Heart left ventricle (tissue), 16 donors: ENCODE measurements around the gene EYS. TPM values are rescaled to one million over a fixed set of nuclear protein-coding genes. Genes with fewer than 3 reads are reported as not detected.

ENCODE experiments used
- ATAC-seq, 4 donors: fragments of 200-7000 bp; cut with Tn5 transposase; one replicate each; pipeline ENCODE4 v1.9.1; 2020 to 2022; ENCODE audit warnings: moderate library complexity in 4 of 4, mild to moderate bottlenecking in 3 of 4, moderate number of reproducible peaks in 1 of 4
- DNase-seq, 5 donors: peaks; one replicate each; pipeline ENCODE4 v3.0.0-alpha.2; 2020
- H3K27ac ChIP-seq, 12 donors: fragments of 200-600 bp; sonication (generic) in 4 of 12; one replicate each; pipeline versions ENCODE4 v1.5.0 to v1.8.0; 2016 to 2022; ENCODE audit warnings: mild to moderate bottlenecking in 2 of 12
- H3K27me3 ChIP-seq, 9 donors: fragments of 200-600 bp; sonication (generic) in 2 of 9; one replicate each; pipeline versions ENCODE4 v1.5.1 to v1.8.0; 2016 to 2022; ENCODE audit warnings: mild to moderate bottlenecking in 3 of 9
- H3K36me3 ChIP-seq, 9 donors: fragments of 200-600 bp; sonication (generic) in 2 of 9; one replicate each; pipeline versions ENCODE4 v1.5.0 to v1.8.0; 2018 to 2022; ENCODE audit warnings: mild to moderate bottlenecking in 2 of 9
- H3K4me1 ChIP-seq, 12 donors: fragments of 200-600 bp; sonication (generic) in 4 of 12; one replicate each; pipeline versions ENCODE4 v1.5.0 to v1.8.0; 2016 to 2022; ENCODE audit warnings: mild to moderate bottlenecking in 3 of 12
- H3K4me3 ChIP-seq, 12 donors: fragments of 200-600 bp; sonication (generic) in 4 of 12; one replicate each; pipeline versions ENCODE4 v1.5.0 to v1.8.0; 2017 to 2022; ENCODE audit warnings: mild to moderate bottlenecking in 9 of 12, moderate library complexity in 4 of 12
- H3K9me3 ChIP-seq, 12 donors: fragments of 200-600 bp; sonication (generic) in 4 of 12; one replicate each; pipeline versions ENCODE4 v1.5.0 to v1.8.0; 2016 to 2022; ENCODE audit warnings: mild to moderate bottlenecking in 1 of 12
- POLR2A ChIP-seq, 2 donors: fragments of 450-650 bp; IDR thresholded peaks; one replicate each; pipeline ENCODE4 v1.6.1; 2017; ENCODE audit warnings: antibody characterized with exemption in 2 of 2, mild to moderate bottlenecking in 2 of 2, moderate library complexity in 2 of 2
- WGBS, 4 donors: extraction: QIAGEN DNeasy Blood & Tissue Kit in 2 of 4; methylation state at CpG; one replicate each; pipeline versions ENCODE4 v1.1.5 to v1.1.7; 2013 to 2018; 5-methylcytosine and 5-hydroxymethylcytosine counted together
- intact Hi-C, 10 donors: fragments of 100-400 bp; cut with DNase I; formaldehyde crosslinking; loops; one replicate each; pipeline versions ENCODE4 v1.11.1 to v1.14.2; 2022
- polyA plus RNA-seq, 2 donors: library from polyadenylated mRNA; stranded (reverse); fragments of 200-250 nt; gene quantifications; one replicate each; pipeline ENCODE4 v1.2.3, GENCODE V29; 2013
- total RNA-seq, 9 donors: library from RNA; depleted of rRNA in 2 of 9; stranded (reverse); fragments of >200 nt in 2 of 9; fragmentation: NEBNext Ultra II Directional in 3 of 9; extraction: Animal tissue kit (Norgen Biotek cat#: 25700) in 3 of 9; gene quantifications; one replicate each; pipeline versions ENCODE4 v1.1.0 to v1.2.4, GENCODE V29; 2016 to 2023
- TF ChIP-seq, protein P1 (sequence below), 12 donors: fragments of 200-600 bp; sonication (generic) in 4 of 12; IDR thresholded peaks; one replicate each; pipeline versions ENCODE4 v1.5.0 to v1.8.0; 2018 to 2022; ENCODE audit warnings: antibody characterized with exemption in 12 of 12, mild to moderate bottlenecking in 5 of 12
- donor health status: ischemic (EF 13 %, LVEDD 7.1; RV severe dilation, severe dysfunction).
- donor health status: healthy with polysubstance abuse.
- donor health status: DM: no; HTN: yes; CAD: no.
- donor health status: DM: no; HTN: no; CAD: no.
- donor health status: ischemic (EF 25% LVEDD 6.9; RV normal size, moderate dysfunction).
- donor health status: ischemic (EF 25% LVEDD 5.7; RV mildly dilated, moderate dysfunction).
- donor health status: healthy.
- donor health status: DM: yes; HTN: yes; CAD: no.
- donor health status: ischemic (EF 35%, LVEDD 5.7; RV mildly dilated, moderate dysfunction).
- donor health status: nonischemic (EF 11% LVEDD 7.7; RV severe dilation, severe dysfunction).
- donor health status: DM: yes; HTN: yes; CAD: no.
- donor health status: PGD.
- donor health status: ischemic (EF 29% LVEDD 5.4; RV normal size, mild dysfunction).
- donor health status: nonischemic (EF 23%, LVEDD 6.1; RV moderate dilation, normal function).

EYS gene
- total and polyA plus RNA-seq, 11 donors, result 0.07 to 0.27 (median 0.08) TPM; not detected in 8

GRCh38 chr6:65248101-65248610 is 458.9 kb downstream of the EYS start:
- intact Hi-C loops, result no loop called here

GRCh38 chr6:65231616-65232015 is 475.4 kb downstream of the EYS start:
- TF ChIP-seq, protein P1, sequence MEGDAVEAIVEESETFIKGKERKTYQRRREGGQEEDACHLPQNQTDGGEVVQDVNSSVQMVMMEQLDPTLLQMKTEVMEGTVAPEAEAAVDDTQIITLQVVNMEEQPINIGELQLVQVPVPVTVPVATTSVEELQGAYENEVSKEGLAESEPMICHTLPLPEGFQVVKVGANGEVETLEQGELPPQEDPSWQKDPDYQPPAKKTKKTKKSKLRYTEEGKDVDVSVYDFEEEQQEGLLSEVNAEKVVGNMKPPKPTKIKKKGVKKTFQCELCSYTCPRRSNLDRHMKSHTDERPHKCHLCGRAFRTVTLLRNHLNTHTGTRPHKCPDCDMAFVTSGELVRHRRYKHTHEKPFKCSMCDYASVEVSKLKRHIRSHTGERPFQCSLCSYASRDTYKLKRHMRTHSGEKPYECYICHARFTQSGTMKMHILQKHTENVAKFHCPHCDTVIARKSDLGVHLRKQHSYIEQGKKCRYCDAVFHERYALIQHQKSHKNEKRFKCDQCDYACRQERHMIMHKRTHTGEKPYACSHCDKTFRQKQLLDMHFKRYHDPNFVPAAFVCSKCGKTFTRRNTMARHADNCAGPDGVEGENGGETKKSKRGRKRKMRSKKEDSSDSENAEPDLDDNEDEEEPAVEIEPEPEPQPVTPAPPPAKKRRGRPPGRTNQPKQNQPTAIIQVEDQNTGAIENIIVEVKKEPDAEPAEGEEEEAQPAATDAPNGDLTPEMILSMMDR (IDR thresholded peaks at IDR 0.05), result no peak
- TF ChIP-seq POLR2A (IDR thresholded peaks at IDR 0.05), result no peak
- Histone ChIP-seq H3K4me3 (no peak overlapping the region), H3K36me3 (no peaks in the 10 kb centered on the region), H3K9me3 (peaks cover 0 to 5% (median 0%) of the 10 kb centered on the region in 12 donors), H3K4me1 (no peaks in the 10 kb centered on the region), H3K27ac (no peak overlapping the region), H3K27me3 (no peaks in the 10 kb centered on the region)
- 66 to 86% (median 78%) methylated on average over 1 of the region's 1 CpG for WGBS, 4 donors
- intact Hi-C loops, result no loop called here
- no peak for ATAC-seq
- DNase-seq, result no peak

More at GRCh38 chr6:65248101-65248610, 458.9 kb downstream of the EYS start:
- Histone ChIP-seq H3K4me1 (no peaks in the 10 kb centered on the region), H3K36me3 (no peaks in the 10 kb centered on the region), H3K9me3 (no peaks in the 10 kb centered on the region), H3K27me3 (no peaks in the 10 kb centered on the region), H3K27ac (no peak overlapping the region), H3K4me3 (no peak overlapping the region)
- DNase-seq (no peak), ATAC-seq (no peak)
- no peak for TF ChIP-seq POLR2A (IDR thresholded peaks at IDR 0.05)
- TF ChIP-seq, protein P1 (IDR thresholded peaks at IDR 0.05), result no peak

- Histone ChIP-seq H3K36me3 (no peaks in the 10 kb centered on the region), H3K9me3 (peaks cover 0 to 5% (median 0%) of the 10 kb centered on the region in 12 donors), H3K27me3 (no peaks in the 10 kb centered on the region), H3K4me1 (no peaks in the 10 kb centered on the region), H3K4me3 (no peak overlapping the region), H3K27ac (no peak overlapping the region)
- intact Hi-C loops, result no loop called here
- 29 to 42% (median 36%) methylated on average over 1 of the region's 1 CpG for WGBS, 4 donors
- no peak for DNase-seq
- TF ChIP-seq, protein P1 (IDR thresholded peaks at IDR 0.05), result no peak
- no peak for TF ChIP-seq POLR2A (IDR thresholded peaks at IDR 0.05)
- ATAC-seq, result no peak
Measured at GRCh38 chr6:65229825-65230224, 477.2 kb downstream of the EYS start.

DNA sequence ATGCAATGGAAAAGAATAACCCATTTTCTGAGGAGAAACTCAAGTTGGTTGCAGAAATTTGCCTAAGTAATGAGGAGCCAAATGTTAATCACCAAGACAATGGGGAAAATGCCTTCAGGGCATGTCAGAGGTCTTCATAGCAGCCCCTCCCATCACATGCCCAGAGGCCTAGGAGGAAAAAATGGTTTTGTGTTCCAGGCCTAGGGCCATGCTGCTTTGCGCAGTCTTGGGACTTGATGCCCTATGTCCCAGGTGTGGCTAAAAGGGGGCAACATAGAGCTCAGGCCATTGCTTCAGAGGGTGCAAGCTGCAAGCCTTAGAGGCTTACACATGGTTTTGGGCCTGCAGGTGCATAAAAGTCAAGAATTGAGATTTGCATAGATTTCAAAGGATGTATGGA is 485.9 kb downstream of the EYS start:
- H3K9me3 ChIP-seq, result peaks cover 0 to 14% (median 0%) of the 10 kb centered on the region in 12 donors
- H3K27me3 ChIP-seq, result no peaks in the 10 kb centered on the region
- no peaks in the 10 kb centered on the region for H3K4me1 ChIP-seq
- H3K36me3 ChIP-seq, result no peaks in the 10 kb centered on the region
- ATAC-seq (no peak), DNase-seq (no peak)
- 94 to 100% (median 97%) methylated on average over 1 of the region's 1 CpG for WGBS, 4 donors
- TF ChIP-seq POLR2A (IDR thresholded peaks at IDR 0.05), result no peak
- TF ChIP-seq, protein P1 (IDR thresholded peaks at IDR 0.05), result no peak
- H3K27ac ChIP-seq, result no peak overlapping the region
- H3K4me3 ChIP-seq, result no peak overlapping the region
- intact Hi-C loops, result no loop called here
